ENCODE data around the gene FABP6.

DNA sequence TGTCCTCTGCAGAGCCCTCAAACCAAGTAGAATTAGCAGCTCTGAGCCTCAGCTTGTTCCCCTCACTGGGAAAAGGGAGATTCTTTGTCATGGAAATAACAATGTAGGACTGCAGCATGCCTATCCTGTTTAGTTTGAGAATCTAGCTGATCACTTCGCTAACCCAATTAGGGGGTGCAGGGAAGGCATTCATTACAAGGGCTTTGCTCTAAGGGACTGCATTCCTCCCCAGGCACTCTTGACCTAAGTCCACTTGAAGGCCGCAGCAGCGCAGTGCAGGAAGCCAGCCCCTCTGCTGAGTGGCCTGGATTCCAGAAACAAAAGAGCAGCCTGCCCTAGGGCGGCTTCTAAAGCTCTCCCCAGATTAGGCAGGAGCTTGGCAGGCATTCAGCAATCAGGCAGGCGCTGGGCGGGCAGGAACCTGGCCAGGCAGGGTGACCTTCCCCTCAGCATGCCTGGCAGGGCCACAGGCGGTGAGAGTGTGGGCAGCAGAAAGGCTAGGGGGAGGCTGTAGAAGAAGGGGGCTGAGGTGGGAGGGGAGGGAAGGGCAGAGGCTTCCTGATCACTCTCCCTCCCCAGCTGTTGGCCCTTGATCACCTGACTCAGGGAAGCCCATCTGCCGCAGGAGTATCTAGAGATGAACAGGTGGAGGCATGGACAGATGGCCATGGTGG is 58.2 kb downstream of the FABP6 start:
- TF ChIP-seq ZNF565 (CRISPR knock-in tag; conservative IDR thresholded peaks at IDR 0.05; ENCODE audit: low read depth) (no peak; the same call in 1 of the 2 replicates), ZFP3 (CRISPR knock-in tag; IDR thresholded peaks at IDR 0.05) (no peak; the same call in 1 of the 2 replicates), ZNF70 (CRISPR knock-in tag; IDR thresholded peaks at IDR 0.05) (peak; percentile 52; the same call in 1 of the 2 replicates), CREB5 (CRISPR knock-in tag; IDR thresholded peaks at IDR 0.05; ENCODE audit: low read depth) (no peak), ARNTL (CRISPR knock-in tag; IDR thresholded peaks at IDR 0.05; ENCODE audit: borderline replicate concordance, low read depth) (no peak), CSRNP3 (CRISPR knock-in tag; IDR thresholded peaks at IDR 0.05) (peak; percentile 75; the same call in 1 of the 2 replicates), SNAI2 (CRISPR knock-in tag; IDR thresholded peaks at IDR 0.05) (no peak; the same call in 1 of the 2 replicates), RARB (CRISPR knock-in tag; IDR thresholded peaks at IDR 0.05) (no peak), POU6F1 (CRISPR knock-in tag; IDR thresholded peaks at IDR 0.05; ENCODE audit: borderline replicate concordance, low read depth) (no peak), TCF4 (CRISPR knock-in tag; IDR thresholded peaks at IDR 0.05; ENCODE audit: borderline replicate concordance) (peak; percentile 77), ESRRG (CRISPR knock-in tag; IDR thresholded peaks at IDR 0.05) (peak; percentile 17; the same call in 1 of the 2 replicates), ZC3H10 (CRISPR knock-in tag; IDR thresholded peaks at IDR 0.05) (no peak)
- TF ChIP-seq, protein P1, sequence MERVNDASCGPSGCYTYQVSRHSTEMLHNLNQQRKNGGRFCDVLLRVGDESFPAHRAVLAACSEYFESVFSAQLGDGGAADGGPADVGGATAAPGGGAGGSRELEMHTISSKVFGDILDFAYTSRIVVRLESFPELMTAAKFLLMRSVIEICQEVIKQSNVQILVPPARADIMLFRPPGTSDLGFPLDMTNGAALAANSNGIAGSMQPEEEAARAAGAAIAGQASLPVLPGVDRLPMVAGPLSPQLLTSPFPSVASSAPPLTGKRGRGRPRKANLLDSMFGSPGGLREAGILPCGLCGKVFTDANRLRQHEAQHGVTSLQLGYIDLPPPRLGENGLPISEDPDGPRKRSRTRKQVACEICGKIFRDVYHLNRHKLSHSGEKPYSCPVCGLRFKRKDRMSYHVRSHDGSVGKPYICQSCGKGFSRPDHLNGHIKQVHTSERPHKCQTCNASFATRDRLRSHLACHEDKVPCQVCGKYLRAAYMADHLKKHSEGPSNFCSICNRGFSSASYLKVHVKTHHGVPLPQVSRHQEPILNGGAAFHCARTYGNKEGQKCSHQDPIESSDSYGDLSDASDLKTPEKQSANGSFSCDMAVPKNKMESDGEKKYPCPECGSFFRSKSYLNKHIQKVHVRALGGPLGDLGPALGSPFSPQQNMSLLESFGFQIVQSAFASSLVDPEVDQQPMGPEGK (CRISPR knock-in tag; IDR thresholded peaks at IDR 0.05; ENCODE audit: borderline replicate concordance): 0 out of 2 replicates have a peak, but pooled peaks have one; percentile 13

Data from SK-N-SH treated with all-trans-retinoic acid at 6 μM for 48 hours (cell line).